Breast epithelium (tissue), 3 donors: Measurements from ENCODE around the gene PIP4K2B.
"Not testable (repeated sequence)": the region's sequence is repeated elsewhere in the genome, so short reads cannot be mapped to it uniquely, and the experiment has no call there.

Experiments used
- CTCF ChIP-seq, 3 donors: fragments of 450-650 bp; IDR thresholded peaks; one replicate each; pipeline ENCODE4 v1.5.1; 2016 to 2017; ENCODE audit warnings: antibody characterized with exemption in 3 of 3, mild to moderate bottlenecking in 3 of 3, moderate library complexity in 3 of 3
- POLR2A ChIP-seq: fragments of 450-650 bp; IDR thresholded peaks from one replicate; pipeline ENCODE4 v1.6.1; 2016; ENCODE audit warnings: antibody characterized with exemption, mild to moderate bottlenecking, moderate library complexity
- POLR2AphosphoS5 ChIP-seq, 3 donors: sonication (generic); formaldehyde crosslinking; IDR thresholded peaks; one replicate each; pipeline ENCODE4 v1.6.1; 2017; ENCODE audit warnings: antibody characterized with exemption in 3 of 3

GRCh38 chr17:38790148-38790707 lies 9.1 kb downstream of the PIP4K2B start:
- TF ChIP-seq POLR2A; CTCF (IDR thresholded peaks at IDR 0.05); POLR2AphosphoS5 (IDR thresholded peaks at IDR 0.05): not testable (repeated sequence)
